Pancreas (tissue), 10 donors: ENCODE results near the gene ANKDD1A. TPM values are rescaled to one million over a fixed set of nuclear protein-coding genes. Genes with fewer than 3 reads are reported as not detected.

Experiments
- ATAC-seq, 4 donors: fragments of 200-7000 bp; cut with Tn5 transposase; one replicate each; pipeline versions ENCODE4 v1.8.0 to v1.9.1; 2020; ENCODE audit warnings: mild to moderate bottlenecking in 4 of 4, moderate library complexity in 4 of 4
- DNase-seq, 6 donors: peaks; one replicate each; pipeline ENCODE4 v3.0.0-alpha.2; 2020
- FAIRE-seq: peaks from 2 replicates; lab custom pipeline; 2012; peaks lifted over from hg19 to GRCh38; lab: Jason Lieb, UNC
- H3K27ac ChIP-seq, 4 donors: fragments of 200-600 bp; sonication (generic); 1 replicate in 3 of 4; 2 replicates in 1 of 4; pipeline versions ENCODE4 v1.5.0 to v1.8.0; 2020
- H3K27me3 ChIP-seq, 4 donors: fragments of 200-600 bp; one replicate each; pipeline ENCODE4 v1.8.0; 2021
- H3K36me3 ChIP-seq, 3 donors: fragments of 200-600 bp; sonication (generic) in 1 of 3; one replicate each; pipeline versions ENCODE4 v1.5.0 to v1.8.0; 2020 to 2021
- H3K4me1 ChIP-seq, 3 donors: fragments of 200-600 bp; one replicate each; pipeline ENCODE4 v1.8.0; 2021
- H3K4me3 ChIP-seq, 4 donors: fragments of 200-600 bp; sonication (generic) in 2 of 4; one replicate each; pipeline versions ENCODE4 v1.5.0 to v1.8.0; 2020 to 2021
- H3K9me3 ChIP-seq, 4 donors: fragments of 200-600 bp; one replicate each; pipeline ENCODE4 v1.8.0; 2021
- WGBS, 2 donors: extraction: QIAGEN DNeasy Blood & Tissue Kit; methylation state at CpG; one replicate each; pipeline ENCODE4 v1.1.7; 2013; 5-methylcytosine and 5-hydroxymethylcytosine counted together
- intact Hi-C, 3 donors: fragments of 100-400 bp; cut with DNase I; formaldehyde crosslinking; loops; one replicate each; pipeline versions ENCODE4 v1.11.1 to v1.14.2; 2022
- polyA plus RNA-seq, 2 donors: library from polyadenylated mRNA; stranded (reverse); fragments of 200-250 nt; gene quantifications; one replicate each; pipeline ENCODE4 v1.2.3, GENCODE V29; 2013
- total RNA-seq, 6 donors: library from RNA; stranded (reverse); fragmentation: NEBNext Ultra II Directional in 4 of 6; extraction: Animal tissue kit (Norgen Biotek cat#: 25700) in 4 of 6; gene quantifications; one replicate each; pipeline versions ENCODE4 v1.2.1 to v1.2.4, GENCODE V29; 2021 to 2023
- TF ChIP-seq, protein P1 (sequence below), 4 donors: fragments of 200-600 bp; sonication (generic) in 3 of 4; IDR thresholded peaks; one replicate each; pipeline versions ENCODE4 v1.5.0 to v1.8.0; 2021; ENCODE audit warnings: antibody characterized with exemption in 4 of 4
- donor health status: healthy with polysubstance abuse.
- donor health status: DM: no; HTN: no; CAD: no; lungs with moderate emphysema.
- donor health status: DM: no; HTN: no; CAD: no.
- donor health status: control.
- donor health status: control.
- donor health status: Bipolar disorder and iron deficiency.
- donor health status: DM: yes; HTN: yes; CAD: no.
- donor health status: DM: no; HTN: no; CAD: no.
- donor health status: DM: no; HTN: no; CAD: no.
- donor health status: DM: yes; HTN: yes; CAD: no.

The ANKDD1A gene
- total and polyA plus RNA-seq, 8 donors: 2.0 to 4.9 (median 3.8) TPM

DNA sequence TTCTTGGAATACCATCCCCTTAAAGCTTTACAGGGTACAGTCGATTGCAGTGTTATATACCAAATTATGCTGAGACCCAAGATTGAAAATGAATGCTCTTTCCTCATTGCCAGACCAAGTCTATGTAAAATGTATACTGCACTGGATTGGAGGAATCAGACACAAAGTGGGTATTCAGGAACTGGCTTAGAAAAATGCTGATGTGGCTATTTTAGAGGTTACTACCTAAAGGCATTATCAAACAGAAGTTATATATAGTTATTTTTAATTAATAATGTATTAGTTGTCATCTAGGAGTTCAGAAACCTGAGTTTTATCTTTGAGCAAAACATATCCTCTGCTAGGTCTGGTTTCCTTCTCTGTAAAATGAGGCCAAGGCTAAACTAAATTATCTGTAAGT, 81.6 kb downstream of the ANKDD1A start:
- Histone ChIP-seq H3K27me3 (no peaks in the 10 kb centered on the region), H3K4me3 (no peak overlapping the region), H3K36me3 (no peaks in the 10 kb centered on the region), H3K27ac (no peak overlapping the region), H3K4me1 (peaks cover 0 to 3% (median 0%) of the 10 kb centered on the region in 3 donors), H3K9me3 (no peaks in the 10 kb centered on the region)
- ATAC-seq (no peak), DNase-seq (no peak), FAIRE-seq (no peak)
- TF ChIP-seq, protein P1, sequence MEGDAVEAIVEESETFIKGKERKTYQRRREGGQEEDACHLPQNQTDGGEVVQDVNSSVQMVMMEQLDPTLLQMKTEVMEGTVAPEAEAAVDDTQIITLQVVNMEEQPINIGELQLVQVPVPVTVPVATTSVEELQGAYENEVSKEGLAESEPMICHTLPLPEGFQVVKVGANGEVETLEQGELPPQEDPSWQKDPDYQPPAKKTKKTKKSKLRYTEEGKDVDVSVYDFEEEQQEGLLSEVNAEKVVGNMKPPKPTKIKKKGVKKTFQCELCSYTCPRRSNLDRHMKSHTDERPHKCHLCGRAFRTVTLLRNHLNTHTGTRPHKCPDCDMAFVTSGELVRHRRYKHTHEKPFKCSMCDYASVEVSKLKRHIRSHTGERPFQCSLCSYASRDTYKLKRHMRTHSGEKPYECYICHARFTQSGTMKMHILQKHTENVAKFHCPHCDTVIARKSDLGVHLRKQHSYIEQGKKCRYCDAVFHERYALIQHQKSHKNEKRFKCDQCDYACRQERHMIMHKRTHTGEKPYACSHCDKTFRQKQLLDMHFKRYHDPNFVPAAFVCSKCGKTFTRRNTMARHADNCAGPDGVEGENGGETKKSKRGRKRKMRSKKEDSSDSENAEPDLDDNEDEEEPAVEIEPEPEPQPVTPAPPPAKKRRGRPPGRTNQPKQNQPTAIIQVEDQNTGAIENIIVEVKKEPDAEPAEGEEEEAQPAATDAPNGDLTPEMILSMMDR (IDR thresholded peaks at IDR 0.05): no peak
- 55 to 59% methylated on average over 1 of the region's 1 CpG for WGBS, 2 donors
- intact Hi-C loops: no loop called here

DNA sequence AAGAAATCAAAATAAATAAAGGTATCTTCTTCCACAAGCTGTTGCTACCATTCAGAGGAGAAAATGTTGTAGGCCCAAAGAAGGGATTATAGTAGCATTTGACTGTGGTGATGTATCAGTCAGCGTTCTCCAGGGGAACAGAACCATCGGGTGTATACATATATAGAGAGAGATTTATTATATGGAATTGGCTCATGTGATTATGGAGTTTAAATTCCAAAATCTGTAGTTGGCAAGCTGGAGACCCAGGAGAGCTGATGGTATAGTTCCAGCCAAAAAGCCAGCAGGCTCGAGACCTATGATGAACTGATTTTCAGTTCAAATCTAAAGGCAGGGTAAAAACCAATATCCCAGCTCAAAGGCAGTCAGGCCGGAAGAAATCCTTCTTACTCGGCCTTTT, 85.4 kb downstream of the ANKDD1A start:
- H3K27me3 ChIP-seq: no peaks in the 10 kb centered on the region

DNA sequence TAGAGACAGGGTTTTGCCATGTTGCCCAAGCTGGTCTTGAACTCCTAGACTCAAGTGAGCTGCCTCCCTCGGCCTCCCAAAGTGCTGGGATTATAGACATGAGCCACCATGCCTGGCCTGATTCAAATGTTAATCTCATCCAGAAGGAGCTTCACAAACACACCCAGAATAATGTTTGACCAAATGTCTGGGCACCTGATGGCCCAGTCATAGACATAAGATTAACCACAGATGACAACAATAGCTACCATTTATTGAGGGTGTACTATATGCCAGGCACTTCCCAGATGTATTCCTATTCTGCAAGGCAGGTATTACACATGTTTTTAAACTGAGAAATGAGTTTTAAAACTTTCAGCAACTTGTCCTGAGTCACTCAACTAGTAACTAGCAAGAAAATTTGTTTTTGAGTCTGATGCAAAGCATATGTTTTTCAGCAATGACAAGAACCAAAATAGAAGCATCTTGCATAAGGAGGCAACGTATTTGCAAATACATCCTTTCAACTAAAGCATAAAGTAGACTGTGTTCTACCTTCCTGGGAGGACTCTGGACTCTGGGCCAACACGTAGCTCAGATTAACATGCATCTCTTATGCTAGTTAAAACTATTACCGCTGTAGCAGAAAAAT, 86.2 kb downstream of the ANKDD1A start:
- ATAC-seq: no peak
- 79 to 89% methylated on average over 4 of the region's 4 CpGs for WGBS, 2 donors
- Histone ChIP-seq H3K4me3 (no peak overlapping the region), H3K4me1 (no peaks in the 10 kb centered on the region), H3K27ac (no peak overlapping the region), H3K36me3 (no peaks in the 10 kb centered on the region), H3K9me3 (no peaks in the 10 kb centered on the region), H3K27me3 (no peaks in the 10 kb centered on the region)
- no peak for DNase-seq
- intact Hi-C loops: no loop called here
- no peak for FAIRE-seq
- TF ChIP-seq, protein P1 (IDR thresholded peaks at IDR 0.05): no peak

More for the DNA sequence above, 85.4 kb downstream of the ANKDD1A start:
- no peaks in the 10 kb centered on the region for H3K36me3 ChIP-seq
- no peaks in the 10 kb centered on the region for H3K4me1 ChIP-seq
- H3K4me3 ChIP-seq: no peak overlapping the region
- FAIRE-seq (no peak), DNase-seq (no peak), ATAC-seq (no peak)
- TF ChIP-seq, protein P1 (IDR thresholded peaks at IDR 0.05): no peak
- WGBS, 2 donors: 68 to 75% methylated on average over 5 of the region's 5 CpGs
- intact Hi-C loops: no loop called here
- H3K27ac ChIP-seq: no peak overlapping the region
- no peaks in the 10 kb centered on the region for H3K9me3 ChIP-seq

DNA sequence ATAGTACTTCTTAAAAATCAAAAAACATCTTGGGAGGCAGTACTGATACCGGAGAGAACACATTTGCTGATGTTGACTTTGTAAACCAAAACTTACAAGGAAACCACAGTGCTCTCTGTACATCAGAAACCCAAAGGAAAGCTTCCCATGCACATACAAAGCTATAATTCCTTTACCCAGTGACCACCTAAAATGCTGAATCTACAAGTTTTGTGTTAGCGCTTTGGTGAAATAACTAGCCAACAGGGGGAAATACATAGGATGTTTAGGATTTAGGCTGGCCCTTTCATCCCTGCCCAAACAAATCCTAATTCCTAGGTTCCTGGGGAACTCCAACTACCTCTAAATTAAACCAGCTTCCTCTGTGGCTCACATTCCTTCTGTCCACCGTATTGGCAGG, 93.3 kb downstream of the ANKDD1A start:
- Histone ChIP-seq H3K27me3 (no peaks in the 10 kb centered on the region), H3K36me3 (peaks cover 0 to 6% (median 0%) of the 10 kb centered on the region in 3 donors), H3K9me3 (no peaks in the 10 kb centered on the region), H3K4me1 (no peaks in the 10 kb centered on the region), H3K27ac (no peak overlapping the region), H3K4me3 (no peak overlapping the region)
- intact Hi-C loops: no loop called here
- ATAC-seq (no peak), DNase-seq (no peak), FAIRE-seq (no peak)
- TF ChIP-seq, protein P1 (IDR thresholded peaks at IDR 0.05): no peak
- WGBS, 2 donors: 83 to 85% methylated on average over 3 of the region's 3 CpGs

DNA sequence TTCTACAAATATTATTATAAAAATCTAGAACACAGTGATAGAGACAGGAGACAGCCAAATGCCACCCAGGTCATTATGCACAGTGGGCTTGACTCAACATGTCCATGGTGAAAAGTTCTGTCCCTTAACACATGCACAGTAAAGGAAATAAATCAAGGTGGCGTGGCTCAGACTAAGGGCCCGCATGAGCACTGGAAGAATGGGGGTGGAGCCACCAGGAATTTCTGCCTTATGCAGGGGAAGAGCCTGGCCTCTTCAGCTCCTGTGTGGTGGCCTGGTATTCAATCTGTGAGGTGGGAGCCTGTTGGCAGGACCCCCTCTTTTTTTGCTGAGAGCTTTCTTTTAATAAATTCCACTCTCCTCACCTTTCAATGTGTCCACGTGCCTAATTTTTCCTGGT, 95.2 kb downstream of the ANKDD1A start:
- Histone ChIP-seq H3K27me3 (no peaks in the 10 kb centered on the region), H3K27ac (no peak overlapping the region), H3K9me3 (no peaks in the 10 kb centered on the region), H3K36me3 (peaks cover 0 to 6% (median 0%) of the 10 kb centered on the region in 3 donors), H3K4me3 (no peak overlapping the region), H3K4me1 (no peaks in the 10 kb centered on the region)
- 95 to 98% methylated on average over 3 of the region's 3 CpGs for WGBS, 2 donors
- intact Hi-C loops: no loop called here
- no peak for FAIRE-seq
- DNase-seq: no peak
- TF ChIP-seq, protein P1 (IDR thresholded peaks at IDR 0.05): no peak
- ATAC-seq: no peak
